HG03457 (cell line): ENCODE results near the gene ZNF276.
"Not testable (repeated sequence)": the region's sequence is repeated elsewhere in the genome, so short reads cannot be mapped to it uniquely, and the experiment has no call there.

Experiments used
- ATAC-seq: cut with Tn5 transposase; IDR thresholded peaks from one replicate; pipeline ENCODE4 v1.9.1; 2021; ENCODE audit warnings: moderate number of reproducible peaks; ENCODE audit not compliant: unreplicated experiment

Gene ZNF276

GRCh38 chr16:89720813-89721545 lies at the start of gene ZNF276, which contains the start of gene VPS9D1:
ZNF276 (plus strand) TSS chr16:89721537; CDS start chr16:89721641, 104 bp downstream.
VPS9D1 (minus strand) TSS chr16:89720898; CDS start chr16:89720861, 37 bp downstream.
- ATAC-seq, result no peak

GRCh38 chr16:89671565-89671964 lies 49.8 kb upstream of the ZNF276 start:
- not testable (repeated sequence) for ATAC-seq

GRCh38 chr16:89672177-89672941 lies 49.0 kb upstream of the ZNF276 start:
- ATAC-seq, result no peak

GRCh38 chr16:89678258-89678657 lies 43.1 kb upstream of the ZNF276 start:
- no peak for ATAC-seq

GRCh38 chr16:89685916-89686315 lies 35.4 kb upstream of the ZNF276 start:
- no peak for ATAC-seq

GRCh38 chr16:89686520-89687091 lies 34.7 kb upstream of the ZNF276 start, which contains the start of gene CDK10:
CDK10 (plus strand) TSS chr16:89686689; CDS start chr16:89686711, 22 bp downstream.
- peak; percentile 67 for ATAC-seq

- peak; percentile 30 for ATAC-seq
These were observed 34.0 kb upstream of the ZNF276 start for GRCh38 chr16:89687092-89687940.

- no peak for ATAC-seq
These were observed 32.9 kb upstream of the ZNF276 start for GRCh38 chr16:89688395-89688794.

- ATAC-seq, result no peak
These were observed 32.2 kb upstream of the ZNF276 start for GRCh38 chr16:89689142-89689541.

- not testable (repeated sequence) for ATAC-seq
These were observed 31.7 kb upstream of the ZNF276 start for GRCh38 chr16:89689621-89690020.

- no peak for ATAC-seq
These were observed 30.9 kb upstream of the ZNF276 start for GRCh38 chr16:89690392-89690901.

GRCh38 chr16:89691231-89691985 lies 29.9 kb upstream of the ZNF276 start:
- ATAC-seq, result no peak

GRCh38 chr16:89691986-89692569 lies 29.3 kb upstream of the ZNF276 start:
- ATAC-seq, result no peak

- ATAC-seq, result no peak
These were observed 28.0 kb upstream of the ZNF276 start for GRCh38 chr16:89693289-89693731.

- no peak for ATAC-seq
These were observed 27.2 kb upstream of the ZNF276 start for GRCh38 chr16:89693931-89694783.

- ATAC-seq, result not testable (repeated sequence)
These were observed 26.6 kb upstream of the ZNF276 start for GRCh38 chr16:89694784-89695085.

GRCh38 chr16:89695086-89695874 lies 26.1 kb upstream of the ZNF276 start:
- ATAC-seq, result no peak
